ENCODE results near the gene TRUB1.
"Not testable (repeated sequence)": the region's sequence is repeated elsewhere in the genome, so short reads cannot be mapped to it uniquely, and the experiment has no call there.

TRUB1 gene

DNA sequence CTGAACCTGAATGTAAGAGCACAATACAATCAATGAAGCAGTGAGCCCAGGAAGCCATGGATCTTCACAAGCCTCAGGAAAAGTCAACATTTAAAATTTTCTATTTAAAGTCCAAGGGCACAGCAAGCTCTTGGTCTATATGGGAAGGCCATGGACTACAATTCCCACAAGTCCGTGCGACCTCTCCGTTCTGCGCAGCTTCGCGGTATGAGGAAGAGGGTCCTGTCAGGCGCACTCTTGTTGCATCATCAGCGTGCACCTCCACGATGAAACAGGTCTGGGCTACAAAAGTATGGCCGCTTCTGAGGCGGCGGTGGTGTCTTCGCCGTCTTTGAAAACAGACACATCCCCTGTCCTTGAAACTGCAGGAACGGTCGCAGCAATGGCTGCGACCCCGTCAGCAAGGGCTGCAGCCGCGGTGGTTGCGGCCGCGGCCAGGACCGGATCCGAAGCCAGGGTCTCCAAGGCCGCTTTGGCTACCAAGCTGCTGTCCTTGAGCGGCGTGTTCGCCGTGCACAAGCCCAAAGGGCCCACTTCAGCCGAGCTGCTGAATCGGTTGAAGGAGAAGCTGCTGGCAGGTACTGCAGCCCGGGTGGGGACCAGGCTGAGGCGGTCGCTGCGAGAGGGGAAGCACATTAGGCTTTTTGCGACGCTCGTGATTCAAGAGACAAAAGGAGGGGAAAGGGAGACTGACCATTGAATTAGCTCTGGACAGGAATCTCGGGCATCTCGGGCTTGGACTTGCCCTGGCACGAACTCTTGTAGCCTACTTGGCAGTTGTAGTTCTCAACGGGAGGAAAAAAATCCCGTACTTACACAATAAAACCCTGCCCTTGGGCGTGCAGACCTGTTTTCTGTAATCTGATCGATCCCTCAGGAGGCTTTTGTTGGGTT lies at the start of gene TRUB1:
TSS of gene TRUB1 (plus strand) at position 234 of the 894 bp plus-strand sequence. CDS start at position 293, 59 bp downstream.
- H3K4me3 ChIP-seq (ENCODE audit: low read depth, low read length): peak within 1 kb of the TSS; percentile 94

DNA sequence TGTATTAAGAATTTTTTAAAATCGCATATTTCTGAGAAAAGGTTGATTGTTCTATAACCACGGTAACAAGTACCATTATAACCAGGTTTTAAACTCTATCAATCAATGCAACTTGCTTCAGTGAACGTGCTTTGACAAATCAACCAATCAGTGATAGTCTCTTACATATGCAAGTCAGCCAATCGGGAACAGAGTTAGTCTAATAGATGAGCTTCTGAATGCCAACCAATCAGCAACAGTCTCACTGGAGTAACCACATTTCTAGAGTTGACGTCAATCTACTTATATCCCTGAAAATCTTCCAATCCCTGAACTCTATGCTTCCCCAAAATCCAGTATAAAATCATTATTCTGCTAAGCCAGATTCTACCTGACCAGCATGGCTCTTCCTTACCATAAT lies 44.7 kb upstream of the TRUB1 start:
- no peak overlapping the region for H3K4me3 ChIP-seq (ENCODE audit: low read depth, low read length)

DNA sequence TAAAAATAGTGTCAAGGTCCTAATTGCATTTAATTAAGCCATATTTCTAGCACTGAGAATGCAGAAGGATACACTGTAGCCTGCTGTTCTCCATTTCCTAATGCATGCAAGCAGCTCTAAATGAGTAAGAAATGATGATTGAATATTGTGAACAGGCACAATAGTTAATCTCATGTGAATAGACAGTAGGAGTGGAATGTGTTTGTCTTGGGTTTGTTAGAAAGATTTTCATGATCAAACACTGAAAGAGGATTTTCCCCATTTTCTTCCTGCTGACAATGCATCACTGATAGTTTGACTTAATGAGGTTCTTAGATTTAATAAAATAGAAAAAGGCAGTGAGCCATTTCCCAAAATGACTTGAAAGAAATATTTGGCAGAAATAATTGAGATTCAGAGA lies 43.1 kb upstream of the TRUB1 start:
- no peak overlapping the region for H3K4me3 ChIP-seq (ENCODE audit: low read depth, low read length)

DNA sequence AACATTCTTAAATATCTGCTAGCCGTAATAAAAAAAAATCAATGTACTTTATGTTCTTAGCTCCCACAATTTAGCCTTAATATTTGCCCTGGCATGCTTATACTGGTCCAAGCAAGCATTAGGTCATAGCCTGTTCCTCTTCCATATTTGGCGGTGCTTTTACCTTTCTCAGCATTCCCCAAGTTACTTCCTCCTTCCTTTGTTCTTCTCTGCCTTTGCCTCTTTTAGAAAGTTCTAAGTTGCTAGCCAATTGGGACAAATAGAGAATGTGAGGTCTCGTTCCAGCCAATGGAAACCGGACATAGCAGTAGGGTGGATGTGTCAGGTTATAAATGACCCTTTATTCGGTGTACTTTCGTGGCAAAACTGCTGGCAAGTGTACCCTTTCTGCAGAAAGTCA lies 41.0 kb upstream of the TRUB1 start:
- H3K4me3 ChIP-seq (ENCODE audit: low read depth, low read length): not testable (repeated sequence)

DNA sequence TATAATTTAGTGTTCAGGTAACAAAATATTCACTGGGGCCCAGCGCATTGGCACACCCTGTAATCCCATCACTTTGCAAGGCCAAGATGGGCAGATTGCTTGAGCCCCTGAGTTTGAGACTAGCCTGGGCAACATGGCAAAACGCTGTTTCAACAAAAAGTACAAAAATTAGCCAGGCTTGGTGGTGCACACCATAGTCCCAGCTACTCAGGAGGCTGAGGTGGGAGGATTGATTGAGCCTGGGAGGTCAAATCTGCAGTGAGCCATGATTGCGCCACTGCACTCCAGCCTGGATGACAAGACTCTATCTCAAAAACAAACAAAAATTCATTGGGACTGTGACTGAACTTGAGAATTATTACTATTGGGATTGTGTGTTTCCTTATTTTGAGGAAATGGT lies 40.4 kb upstream of the TRUB1 start:
- H3K4me3 ChIP-seq (ENCODE audit: low read depth, low read length): no peak overlapping the region

DNA sequence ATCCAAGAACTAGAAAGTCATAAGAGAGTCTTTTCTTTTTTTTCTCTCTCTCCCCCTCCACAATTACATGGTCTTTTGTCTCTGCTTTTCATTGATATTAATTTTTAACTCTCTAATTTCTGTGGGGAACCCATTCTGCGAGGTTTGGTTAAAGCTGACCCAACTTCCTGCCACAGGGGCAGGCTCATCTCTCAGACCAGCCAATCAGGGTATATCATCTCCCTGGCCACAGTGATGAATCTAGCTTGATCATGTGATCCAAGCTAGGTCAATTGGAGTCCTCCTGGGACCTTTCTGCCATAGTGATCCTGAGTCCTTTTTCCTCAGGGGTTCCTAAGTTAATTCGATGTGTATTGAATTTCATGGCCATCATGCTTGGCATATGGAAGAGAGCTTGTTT lies 38.0 kb upstream of the TRUB1 start:
- no peak overlapping the region for H3K4me3 ChIP-seq (ENCODE audit: low read depth, low read length)

DNA sequence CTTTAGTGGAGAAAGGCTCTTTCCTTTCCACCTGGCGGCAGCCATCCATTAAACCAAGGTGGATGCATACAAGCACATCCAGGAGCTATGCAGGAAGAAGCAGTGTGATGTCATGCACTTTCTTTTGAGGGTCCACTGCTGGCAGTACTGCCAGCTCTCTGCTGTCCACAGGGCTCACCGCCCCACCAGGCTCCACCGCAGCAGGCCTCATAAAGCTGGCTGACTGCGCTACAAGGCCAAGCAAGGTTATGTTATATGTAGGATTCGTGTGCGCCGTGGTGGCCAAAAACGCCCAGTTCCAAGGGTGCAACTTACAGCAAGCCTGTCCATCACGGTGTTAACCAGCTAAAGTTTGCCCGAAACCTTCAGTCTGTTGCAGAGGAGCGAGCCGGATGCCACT lies 37.3 kb upstream of the TRUB1 start:
- H3K4me3 ChIP-seq (ENCODE audit: low read depth, low read length): no peak overlapping the region

DNA sequence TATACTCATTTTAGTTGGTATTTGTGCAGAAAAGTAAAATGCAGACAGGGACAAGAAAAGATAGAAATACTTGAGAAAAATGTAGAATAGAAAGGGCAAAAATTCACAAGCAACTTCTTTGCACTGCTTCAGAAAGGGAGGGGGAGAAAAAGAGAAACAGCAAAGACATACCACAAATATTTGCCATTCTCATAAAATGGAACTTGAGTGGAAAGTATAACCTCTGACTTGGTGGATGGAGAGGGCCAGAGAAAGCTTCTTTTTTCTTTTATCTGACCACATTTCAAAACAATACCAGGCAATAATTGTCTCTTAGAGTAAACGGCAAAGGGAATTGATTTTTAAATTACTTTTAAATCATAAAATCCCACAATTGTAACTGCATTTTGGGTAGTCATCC lies 35.8 kb upstream of the TRUB1 start:
- H3K4me3 ChIP-seq (ENCODE audit: low read depth, low read length): no peak overlapping the region

DNA sequence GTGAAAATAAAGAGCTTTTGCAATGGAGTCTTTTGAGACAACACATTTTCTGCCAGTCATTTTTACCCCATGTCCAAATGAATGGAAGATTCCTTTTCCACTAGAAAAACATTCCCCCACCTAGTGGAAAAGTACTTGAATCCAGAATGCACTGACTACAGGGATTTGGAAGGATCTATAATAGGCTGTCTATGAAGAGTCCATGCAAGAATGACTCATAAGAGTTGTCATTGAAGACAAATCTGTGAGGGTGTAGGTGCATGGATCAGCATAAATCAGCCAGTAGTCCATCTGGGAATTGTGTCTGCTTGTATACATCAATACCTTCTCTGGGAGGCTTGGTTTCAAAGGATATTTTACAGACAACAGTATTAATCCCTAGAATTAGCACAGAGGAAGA lies 32.5 kb upstream of the TRUB1 start:
- H3K4me3 ChIP-seq (ENCODE audit: low read depth, low read length): no peak overlapping the region

DNA sequence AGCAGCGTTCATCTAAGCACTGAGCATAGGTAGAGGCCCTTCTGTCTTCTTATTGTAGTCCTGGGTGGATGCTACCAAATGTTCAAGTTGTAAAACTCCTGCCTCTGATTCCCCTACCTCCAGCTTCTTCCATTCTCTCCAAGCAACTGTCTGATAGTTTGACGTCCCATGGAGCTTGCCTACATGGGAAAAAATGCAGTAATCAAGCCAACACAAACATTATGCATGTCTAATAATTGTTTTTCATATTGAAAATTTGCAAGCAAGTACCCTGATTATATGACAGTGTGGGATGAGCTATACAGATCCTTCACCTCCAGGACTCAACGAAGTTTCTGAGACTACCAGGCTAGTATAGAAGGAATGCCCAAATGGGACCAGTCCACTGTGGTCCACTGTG lies 31.0 kb upstream of the TRUB1 start:
- no peak overlapping the region for H3K4me3 ChIP-seq (ENCODE audit: low read depth, low read length)

DNA sequence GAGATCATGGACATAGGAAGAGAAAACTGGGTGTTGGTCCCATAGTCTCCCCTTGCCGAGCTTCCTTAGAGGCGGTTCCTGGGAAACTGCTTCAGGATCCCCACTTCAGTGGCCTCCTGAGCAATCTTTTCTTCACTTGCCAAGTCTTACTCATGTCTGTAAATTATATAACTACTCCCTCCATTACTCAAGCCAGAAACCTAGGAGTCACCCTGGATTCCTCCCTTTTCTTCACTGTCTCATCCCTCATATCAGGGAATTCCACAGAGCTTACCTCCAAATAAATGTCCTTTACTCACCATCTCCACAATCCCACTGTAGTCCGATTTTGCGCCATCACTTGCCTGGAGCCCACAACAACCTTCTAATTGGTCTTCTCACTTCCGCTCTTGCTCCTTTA lies 29.1 kb upstream of the TRUB1 start:
- H3K4me3 ChIP-seq (ENCODE audit: low read depth, low read length): no peak overlapping the region

DNA sequence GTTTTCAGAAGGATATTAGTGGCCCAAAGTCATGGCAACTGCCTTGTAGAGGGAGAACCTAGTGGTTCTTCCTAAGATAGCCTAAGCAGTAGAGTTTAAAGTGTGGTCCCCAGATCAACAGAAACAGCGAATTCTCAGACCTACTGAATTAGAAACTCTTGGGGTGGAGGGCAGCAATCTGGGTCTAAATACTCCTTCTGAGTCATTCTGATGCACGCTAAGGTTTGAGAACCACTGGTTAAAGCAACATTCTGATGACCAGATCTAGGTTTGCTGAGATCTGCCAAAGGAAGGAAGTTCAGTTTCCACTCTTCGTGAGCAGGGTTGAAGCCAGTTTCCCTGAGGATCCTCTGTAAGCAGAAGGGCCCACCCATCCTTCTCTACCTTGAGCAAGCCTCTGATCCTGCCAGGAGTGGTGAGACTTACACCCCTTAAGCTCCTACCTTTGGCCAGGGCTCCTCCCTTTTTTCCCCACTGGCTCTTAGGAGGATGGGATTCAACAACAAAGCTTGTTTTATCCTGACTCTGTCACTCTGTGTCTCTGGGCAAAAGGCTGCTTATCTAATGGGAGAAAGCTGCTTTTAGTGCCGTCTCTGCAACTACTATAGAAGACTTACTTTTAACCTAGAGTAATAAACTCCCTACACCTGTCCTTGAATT lies 26.8 kb upstream of the TRUB1 start:
- no peak overlapping the region for H3K4me3 ChIP-seq (ENCODE audit: low read depth, low read length)

DNA sequence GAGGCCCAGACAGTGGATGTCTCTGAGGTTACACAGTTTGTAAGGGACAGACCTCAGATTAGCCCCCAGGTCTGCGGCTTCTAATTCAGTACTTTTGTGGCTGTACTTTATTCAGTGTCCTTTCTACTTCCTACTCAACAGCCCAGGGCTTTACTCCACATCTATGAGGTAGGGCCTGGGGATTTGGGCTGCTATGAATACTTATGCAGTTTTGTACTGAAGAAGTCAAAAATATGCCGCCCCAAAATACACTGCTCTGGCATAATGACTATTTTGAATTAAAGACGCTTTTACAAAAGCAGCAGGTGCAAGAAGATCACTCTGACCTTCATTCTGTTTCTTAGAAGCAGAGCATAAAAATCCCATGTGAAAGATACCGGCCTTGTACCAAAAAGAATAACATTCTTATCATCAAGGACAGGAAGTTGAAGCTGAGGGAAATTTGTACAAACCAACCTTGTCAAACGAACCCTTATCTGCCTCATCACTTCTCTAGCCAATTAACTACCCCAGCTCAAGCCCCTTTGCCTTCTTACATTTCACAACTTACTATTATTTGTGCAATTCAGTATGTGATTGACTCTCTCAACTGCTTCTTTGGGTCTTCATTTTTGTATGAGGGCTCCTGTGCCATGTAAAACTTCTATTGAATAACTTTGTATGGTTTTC lies 26.1 kb upstream of the TRUB1 start:
- H3K4me3 ChIP-seq (ENCODE audit: low read depth, low read length): no peak overlapping the region

DNA sequence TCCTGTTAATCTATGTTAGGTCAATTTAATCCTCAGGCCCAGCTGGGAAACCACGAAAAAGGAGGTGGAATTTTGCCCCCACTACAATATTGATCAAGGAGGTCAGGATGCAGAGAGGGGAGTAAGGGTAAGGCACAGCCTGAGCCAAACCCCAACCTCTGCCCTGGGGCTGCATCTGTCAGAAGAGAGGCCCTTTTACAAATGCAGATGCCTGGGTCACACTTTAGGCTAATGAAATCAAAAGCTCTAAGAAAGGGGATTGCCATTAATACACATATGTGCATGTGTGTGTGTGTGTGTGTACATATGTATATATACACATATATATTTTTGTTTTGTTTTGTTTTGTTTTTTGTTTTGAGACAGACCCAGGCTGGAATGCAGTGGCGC lies 25.5 kb upstream of the TRUB1 start:
- H3K4me3 ChIP-seq (ENCODE audit: low read depth, low read length): no peak overlapping the region

DNA sequence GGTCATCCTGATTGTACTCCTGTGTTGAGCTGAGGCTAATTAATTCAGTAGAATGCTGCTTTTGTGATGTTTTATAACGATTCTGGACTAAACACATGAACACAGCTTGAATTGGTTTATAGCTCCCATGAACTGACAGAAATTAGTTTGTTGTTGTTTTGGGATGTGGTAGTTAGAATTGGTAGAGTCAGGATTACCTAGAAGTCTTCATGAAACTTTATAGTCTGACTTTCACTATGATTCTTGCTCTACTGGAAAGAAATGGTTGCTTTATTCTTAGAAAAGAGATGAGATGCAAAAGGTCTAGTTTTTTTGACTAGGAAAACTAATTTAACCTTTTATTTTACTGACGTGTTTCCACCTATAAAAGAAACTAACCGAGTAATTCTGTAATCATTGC lies 23.4 kb upstream of the TRUB1 start:
- no peak overlapping the region for H3K4me3 ChIP-seq (ENCODE audit: low read depth, low read length)

DNA sequence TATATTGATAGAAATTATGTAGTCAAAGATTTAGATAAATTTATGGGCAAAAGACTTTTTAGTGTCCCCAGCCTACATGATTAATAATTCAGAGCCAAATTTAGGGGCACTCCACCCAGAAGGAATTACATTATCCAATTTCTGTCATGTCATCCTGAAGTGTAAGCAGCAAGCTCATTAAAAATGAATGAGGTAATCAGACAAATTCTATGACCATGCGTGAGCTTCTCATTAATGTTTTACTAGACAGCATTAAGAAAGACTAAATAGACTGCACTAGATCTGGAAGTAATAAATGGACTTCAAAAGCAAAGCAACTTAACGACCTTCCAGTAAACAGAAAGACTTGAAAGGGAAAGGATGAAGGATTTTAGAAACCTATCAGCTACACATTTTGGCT lies 22.7 kb upstream of the TRUB1 start:
- no peak overlapping the region for H3K4me3 ChIP-seq (ENCODE audit: low read depth, low read length)

DNA sequence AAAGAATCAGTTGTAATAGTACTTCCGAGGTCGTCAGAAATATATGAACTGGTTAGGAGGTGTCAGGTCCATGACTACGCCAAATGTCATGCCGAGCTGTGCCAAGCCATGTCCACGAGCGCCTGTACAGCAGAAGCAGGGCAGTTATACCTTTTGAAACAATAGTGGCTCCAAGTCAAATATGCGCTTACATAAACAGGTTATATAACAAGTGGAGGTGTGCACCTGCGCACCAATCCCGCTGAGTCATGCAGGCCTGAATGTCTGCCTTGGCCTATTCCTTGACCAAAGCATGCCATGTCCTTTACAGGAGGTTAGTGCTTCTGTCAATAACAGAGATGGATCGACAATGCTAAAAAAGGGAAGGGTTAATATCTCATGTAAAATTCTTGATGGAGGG lies 21.3 kb upstream of the TRUB1 start:
- no peak overlapping the region for H3K4me3 ChIP-seq (ENCODE audit: low read depth, low read length)

DNA sequence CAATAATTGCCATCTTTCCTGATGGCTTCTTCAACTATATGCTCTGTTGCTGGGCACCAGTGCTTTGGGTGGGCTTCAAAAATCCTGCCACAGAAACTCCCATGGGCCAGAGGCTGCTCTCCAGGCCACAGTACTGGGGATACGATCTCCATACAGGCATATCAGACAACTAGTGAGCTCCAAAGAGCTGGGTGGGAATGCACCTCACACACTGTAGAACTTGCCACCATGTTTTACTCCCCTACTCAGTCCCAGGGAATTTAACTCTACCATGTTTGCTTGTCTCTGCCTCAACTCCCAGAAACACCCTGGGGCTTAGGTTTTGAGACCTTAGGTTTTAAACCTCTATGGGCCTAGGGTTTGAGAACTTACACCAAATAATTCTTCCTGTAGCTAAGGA lies 20.5 kb upstream of the TRUB1 start:
- H3K4me3 ChIP-seq (ENCODE audit: low read depth, low read length): no peak overlapping the region

DNA sequence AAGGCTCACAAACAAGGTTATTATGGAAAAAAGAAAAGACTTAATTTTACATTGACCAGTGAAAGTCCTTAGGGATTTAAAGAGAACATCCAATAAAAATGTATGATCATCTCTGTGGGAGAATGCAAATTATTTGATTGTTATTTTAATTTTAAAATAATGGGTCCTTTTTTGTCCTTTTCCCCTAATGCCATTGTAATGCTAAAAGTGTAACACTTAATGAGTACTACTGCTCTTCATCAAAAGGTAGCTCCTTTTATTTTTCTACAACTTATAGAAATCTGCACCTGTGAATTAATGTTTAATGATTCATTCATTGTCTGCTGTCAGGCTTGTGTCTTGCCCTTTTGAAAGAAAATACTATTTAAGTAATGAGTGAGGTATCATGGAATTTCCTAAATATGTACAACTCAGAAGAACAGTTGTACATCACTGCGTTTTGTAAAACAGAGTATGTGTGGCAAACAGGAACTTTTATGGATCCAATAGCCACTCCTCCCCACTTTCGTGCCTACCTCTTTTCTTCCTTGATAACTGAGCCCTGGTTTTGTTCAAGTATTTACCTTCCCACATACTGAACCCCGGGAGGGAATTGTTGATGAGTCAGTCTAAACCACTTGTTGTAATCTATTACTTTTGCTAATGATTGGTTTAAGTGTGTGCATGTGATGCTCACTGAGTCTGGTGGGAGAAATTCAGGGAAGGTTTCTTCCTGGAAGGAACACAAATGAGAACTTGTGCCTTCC lies 19.9 kb upstream of the TRUB1 start:
- no peak overlapping the region for H3K4me3 ChIP-seq (ENCODE audit: low read depth, low read length)

DNA sequence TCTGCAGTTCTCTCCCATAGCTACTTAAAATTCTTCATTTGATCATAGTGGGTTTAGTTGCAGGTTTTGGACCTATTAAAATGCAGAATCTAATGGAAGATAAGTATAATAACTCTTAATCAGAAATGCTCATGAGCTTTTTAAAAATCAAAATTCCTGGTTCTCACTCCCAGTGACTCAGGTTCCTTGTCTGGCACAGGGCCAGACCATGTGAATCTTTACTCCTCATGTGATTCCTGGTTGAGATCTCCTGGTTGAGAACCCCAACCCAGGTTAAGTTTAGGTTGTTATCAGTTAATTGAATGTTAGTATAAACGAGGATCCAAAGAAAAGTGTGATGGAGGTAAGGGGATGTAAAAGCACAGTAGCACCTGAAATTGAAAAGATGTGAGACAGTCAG lies 17.5 kb upstream of the TRUB1 start:
- H3K4me3 ChIP-seq (ENCODE audit: low read depth, low read length): no peak overlapping the region

DNA sequence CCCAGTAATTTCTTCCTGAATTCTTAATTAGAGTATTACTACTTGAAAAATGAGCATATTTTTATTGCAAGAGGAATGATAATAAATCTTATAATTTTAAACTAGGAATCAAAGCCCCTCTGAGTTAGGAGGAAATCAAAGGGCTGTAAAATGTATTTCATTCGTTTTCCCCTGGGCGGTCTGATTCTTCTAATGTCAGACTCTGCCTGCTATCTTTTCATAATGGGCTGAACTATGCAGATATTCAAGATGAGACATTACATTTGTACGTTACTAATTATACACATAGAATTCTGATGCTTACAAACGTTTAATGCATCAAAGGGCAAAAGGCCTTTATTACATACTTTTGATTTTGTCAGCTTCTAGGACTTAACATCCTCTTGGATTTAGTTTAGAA lies 16.0 kb upstream of the TRUB1 start:
- no peak overlapping the region for H3K4me3 ChIP-seq (ENCODE audit: low read depth, low read length)

Data from iPS-11a (cell line).